ENCODE data around the gene NABP2. TPM values are rescaled to one million over a fixed set of nuclear protein-coding genes. Genes with fewer than 3 reads are reported as not detected.

The NABP2 gene
- total and polyA plus RNA-seq, 2 donors (not counting 3 experiments of a cell fraction or from before 2014, with no cell fraction given): 42.4 to 59.7 TPM

GRCh38 chr12:56252649-56253048, 28.5 kb downstream of the NABP2 start:
- H3K27ac ChIP-seq (ENCODE audit: insufficient read depth, low read depth, low read length): no peak overlapping the region
- no peak overlapping the region for H3K4me2 ChIP-seq (ENCODE audit: insufficient read depth, low read length)
- FAIRE-seq: no peak
- no peak overlapping the region for H3K4me3 ChIP-seq (replicated peaks in 1 of 3; ENCODE audit: insufficient read depth in 1 of 3, low read depth in 1 of 3, low read length in 3 of 3)
- TF ChIP-seq FOS (IDR thresholded peaks at IDR 0.05; ENCODE audit: borderline replicate concordance, insufficient read depth, low read length) (no peak), POLR2AphosphoS5 (IDR thresholded peaks at IDR 0.05; ENCODE audit: insufficient read depth, low read depth, low read length) (no peak), GATA2 (IDR thresholded peaks at IDR 0.05; ENCODE audit: insufficient read depth, insufficient read length, low read depth, low read length) (no peak), MYC (IDR thresholded peaks at IDR 0.05; ENCODE audit: low read depth, low read length) (no peak), JUN (IDR thresholded peaks at IDR 0.05; ENCODE audit: borderline replicate concordance, insufficient read depth, insufficient read length, low read depth) (no peak), POLR2A (IDR thresholded peaks at IDR 0.05; ENCODE audit: low read depth, low read length) (no peak), EZH2 (IDR thresholded peaks at IDR 0.05; ENCODE audit: borderline replicate concordance, low read depth, low read length, severe bottlenecking) (no peak)
- TF ChIP-seq, protein P1, sequence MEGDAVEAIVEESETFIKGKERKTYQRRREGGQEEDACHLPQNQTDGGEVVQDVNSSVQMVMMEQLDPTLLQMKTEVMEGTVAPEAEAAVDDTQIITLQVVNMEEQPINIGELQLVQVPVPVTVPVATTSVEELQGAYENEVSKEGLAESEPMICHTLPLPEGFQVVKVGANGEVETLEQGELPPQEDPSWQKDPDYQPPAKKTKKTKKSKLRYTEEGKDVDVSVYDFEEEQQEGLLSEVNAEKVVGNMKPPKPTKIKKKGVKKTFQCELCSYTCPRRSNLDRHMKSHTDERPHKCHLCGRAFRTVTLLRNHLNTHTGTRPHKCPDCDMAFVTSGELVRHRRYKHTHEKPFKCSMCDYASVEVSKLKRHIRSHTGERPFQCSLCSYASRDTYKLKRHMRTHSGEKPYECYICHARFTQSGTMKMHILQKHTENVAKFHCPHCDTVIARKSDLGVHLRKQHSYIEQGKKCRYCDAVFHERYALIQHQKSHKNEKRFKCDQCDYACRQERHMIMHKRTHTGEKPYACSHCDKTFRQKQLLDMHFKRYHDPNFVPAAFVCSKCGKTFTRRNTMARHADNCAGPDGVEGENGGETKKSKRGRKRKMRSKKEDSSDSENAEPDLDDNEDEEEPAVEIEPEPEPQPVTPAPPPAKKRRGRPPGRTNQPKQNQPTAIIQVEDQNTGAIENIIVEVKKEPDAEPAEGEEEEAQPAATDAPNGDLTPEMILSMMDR (IDR thresholded peaks at IDR 0.05; ENCODE audit: extremely low read depth in 1 of 2, insufficient read depth in 1 of 2, low read depth in 1 of 2, low read length in 2 of 2): no peak
- TF ChIP-seq, protein P2, sequence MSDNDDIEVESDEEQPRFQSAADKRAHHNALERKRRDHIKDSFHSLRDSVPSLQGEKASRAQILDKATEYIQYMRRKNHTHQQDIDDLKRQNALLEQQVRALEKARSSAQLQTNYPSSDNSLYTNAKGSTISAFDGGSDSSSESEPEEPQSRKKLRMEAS (IDR thresholded peaks at IDR 0.05; ENCODE audit: insufficient read depth, insufficient read length): no peak
- no peak for DNase-seq (ENCODE audit: low read depth, low spot score)
- CTCF ChIA-PET: interaction anchor here (1.1 to 1.4 kb wide), 2 partner anchors 11 to 46 kb away, joined by 3 read pairs; no protein-coding TSS in a partner anchor
- dilution Hi-C loops (cut with MboI; ENCODE audit: extremely low pct_ligation_motif_present, low sequenced_read_pairs) (no loop called here), intact Hi-C loops (cut with micrococcal nuclease) (no loop called here)
- no peak overlapping the region for H2AFZ ChIP-seq (ENCODE audit: low read depth, low read length)
- peaks cover 30 to 56% of the 10 kb centered on the region in 2 experiments for H3K36me3 ChIP-seq (ENCODE audit: control insufficient read depth in 2 of 2, extremely low read depth in 1 of 2, insufficient read depth in 2 of 2, low read length in 2 of 2)
- no TSS peak for BruUV-seq (replicated peaks)
- POLR2A ChIA-PET: no interaction called here
- H3K9me3 ChIP-seq (replicated peaks; ENCODE audit: control insufficient read depth, insufficient read depth, low read length): no peaks in the 10 kb centered on the region
- H3K9me1 ChIP-seq (replicated peaks; ENCODE audit: control insufficient read depth, extremely low read depth, insufficient read depth, low read length): no peaks in the 10 kb centered on the region
- H3K79me2 ChIP-seq (ENCODE audit: control insufficient read depth, insufficient read depth, low read length): peaks cover 22% of the 10 kb centered on the region
- no peak overlapping the region for H3K9ac ChIP-seq (replicated peaks; ENCODE audit: extremely low read depth, insufficient read depth, low read length)
- no peaks in the 10 kb centered on the region for H4K20me1 ChIP-seq (replicated peaks; ENCODE audit: control insufficient read depth, extremely low read depth, insufficient read depth, low read length)
- peaks cover 12% of the 10 kb centered on the region for H3K4me1 ChIP-seq (ENCODE audit: control insufficient read depth, extremely low read depth, insufficient read depth, low read length)
- H3K27me3 ChIP-seq (ENCODE audit: control insufficient read depth in 2 of 2, insufficient read depth in 2 of 2, low read length in 2 of 2): no peaks in the 10 kb centered on the region

All from endothelial cell of umbilical vein (primary cell).